Head of caudate nucleus (tissue), 42 donors: ENCODE measurements around the gene ETV3.

Experiments
- DNase-seq, 42 donors: peaks; one replicate each; pipeline versions ENCODE4 v3.0.0 to v3.0.0-alpha.2; 2020 to 2021; ENCODE audit warnings: mixed read lengths in 7 of 42
- intact Hi-C: fragments of 100-400 bp; cut with DNase I; formaldehyde crosslinking; loops from one replicate; pipeline ENCODE4 v1.15.0; 2022

The ETV3 gene

DNA sequence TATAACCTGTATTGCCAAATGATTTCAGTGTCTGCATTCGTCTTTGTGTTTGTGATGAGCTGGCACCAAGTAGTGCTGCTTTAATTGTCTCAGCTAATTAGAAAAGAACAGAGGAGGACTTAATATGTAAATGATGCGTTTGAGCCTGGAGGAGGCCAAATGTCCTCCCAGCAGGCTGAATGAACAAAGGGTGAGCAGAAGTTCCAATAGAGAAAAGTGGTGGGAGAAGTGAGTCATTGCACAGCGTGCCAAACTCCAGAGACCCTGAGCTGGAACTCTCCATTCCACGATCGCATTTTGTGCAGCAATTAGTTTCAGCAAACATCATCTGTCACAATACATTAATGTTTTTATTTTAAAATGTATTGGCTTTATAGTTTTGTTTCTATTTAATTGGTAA lies 56.5 kb downstream of the ETV3 start:
- intact Hi-C loops: no loop called here
- DNase-seq: peak in 1 of 42 donors; percentile 53

- intact Hi-C loops: no loop called here
- no peak for DNase-seq
Measured at GRCh38 chr1:157080714-157081113, 57.5 kb downstream of the ETV3 start.

- intact Hi-C loops: no loop called here
- no peak for DNase-seq
Measured at GRCh38 chr1:157077394-157077793, 60.8 kb downstream of the ETV3 start.

DNA sequence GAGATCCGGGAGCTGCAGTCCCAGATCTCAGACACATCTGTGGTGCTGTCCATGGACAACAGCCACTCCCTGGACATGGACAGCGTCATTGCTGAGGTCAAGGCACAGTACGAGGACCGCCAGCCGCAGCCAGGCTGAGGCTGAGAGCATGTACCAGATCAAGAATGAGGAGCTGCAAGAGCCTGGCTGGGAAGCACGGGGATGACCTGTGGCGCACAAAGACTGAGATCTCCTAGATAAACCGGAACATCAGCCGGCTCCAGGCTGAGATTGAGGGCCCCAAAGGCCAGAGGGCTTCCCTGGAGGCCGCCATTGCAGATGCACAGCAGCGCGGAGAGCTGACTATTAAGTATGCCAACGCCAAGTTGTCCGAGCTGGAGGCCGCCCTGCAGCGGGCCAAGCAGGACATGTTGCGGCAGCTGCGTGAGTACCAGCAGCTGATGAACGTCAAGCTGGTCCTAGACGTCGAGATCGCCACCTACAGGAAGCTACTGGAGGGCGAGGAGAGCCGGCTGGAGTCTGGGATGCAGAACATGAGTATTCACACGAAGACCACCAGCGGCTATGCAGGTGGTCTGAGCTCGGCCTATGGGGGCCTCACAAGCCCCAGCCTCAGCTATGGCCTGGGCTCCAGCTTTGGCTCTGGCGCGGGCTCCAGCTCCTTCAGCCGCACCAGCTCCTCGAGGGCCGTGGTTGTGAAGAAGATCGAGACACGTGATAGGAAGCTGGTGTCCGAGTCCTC lies 64.1 kb downstream of the ETV3 start:
- peak; percentile 29 to 88 (median 71) for DNase-seq
- intact Hi-C loops: no loop called here
